ENCODE data around the gene KRT79. TPM values are rescaled to one million over a fixed set of nuclear protein-coding genes. Genes with fewer than 3 reads are reported as not detected.
A peak's percentile ranks its signal among the peaks of the same experiment; 100 is the strongest.
"Not testable (repeated sequence)": the region's sequence is repeated elsewhere in the genome, so short reads cannot be mapped to it uniquely, and the experiment has no call there.

Gene KRT79
- not detected in 2 replicates for total RNA-seq (2014; rRNA removed; shearing (Covaris generic); ENCODE audit: low replicate concordance)

GRCh38 chr12:52833922-52834726 is at the start of gene KRT79:
KRT79 (minus strand) TSS chr12:52834311; CDS start chr12:52834260, 51 bp downstream.
- Histone ChIP-seq H3K9me3 (no peaks in the 10 kb centered on the region), H3K27me3 (no peaks in the 10 kb centered on the region)
- no peak for DNase-seq

GRCh38 chr12:52880499-52880898 is 46.4 kb upstream of the KRT79 start:
- H3K27me3 ChIP-seq, H3K4me3 ChIP-seq, DNase-seq, H3K9me3 ChIP-seq, H3K36me3 ChIP-seq: not testable (repeated sequence)

More at GRCh38 chr12:52833922-52834726, at the start of gene KRT79:
- Histone ChIP-seq H3K4me3 (no peak within 1 kb of the TSS), H3K36me3 (no peaks in the 10 kb centered on the region)

- H3K4me3 ChIP-seq: no peak overlapping the region
Measured at GRCh38 chr12:52879394-52880351, 45.6 kb upstream of the KRT79 start.

GRCh38 chr12:52878507-52879393 is 44.6 kb upstream of the KRT79 start:
- H3K36me3 ChIP-seq: no peaks in the 10 kb centered on the region; the same call in 1 of the 2 replicates
- no peak for DNase-seq
- H3K27me3 ChIP-seq: no peaks in the 10 kb centered on the region
- no peak overlapping the region for H3K4me3 ChIP-seq
- no peaks in the 10 kb centered on the region for H3K9me3 ChIP-seq

More at GRCh38 chr12:52879394-52880351, 45.6 kb upstream of the KRT79 start:
- no peaks in the 10 kb centered on the region for H3K36me3 ChIP-seq
- no peaks in the 10 kb centered on the region for H3K27me3 ChIP-seq
- DNase-seq: peak; percentile 79
- no peaks in the 10 kb centered on the region for H3K9me3 ChIP-seq

DNA sequence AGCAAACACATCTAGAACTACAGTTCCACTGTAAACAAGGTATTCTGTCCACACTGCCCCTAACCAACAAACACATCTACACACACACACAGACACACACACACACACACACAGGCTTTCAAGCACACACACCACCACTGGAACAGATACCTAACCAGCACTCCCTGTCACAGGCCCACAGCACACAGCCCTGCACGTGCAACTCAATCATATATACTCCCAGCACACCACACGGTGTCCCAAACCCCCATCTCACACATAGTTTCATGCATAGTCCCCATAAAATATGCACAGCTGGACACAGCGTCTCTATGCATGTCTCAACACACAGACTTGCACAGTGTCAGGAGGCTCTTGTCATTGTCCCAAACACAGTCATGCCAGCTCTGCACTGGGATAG is 43.1 kb upstream of the KRT79 start:
- no peak overlapping the region for H3K4me3 ChIP-seq
- no peaks in the 10 kb centered on the region; the same call in 1 of the 2 replicates for H3K36me3 ChIP-seq
- DNase-seq: no peak
- H3K9me3 ChIP-seq: no peaks in the 10 kb centered on the region
- H3K27me3 ChIP-seq: no peaks in the 10 kb centered on the region

- no peaks in the 10 kb centered on the region for H3K27me3 ChIP-seq
- no peaks in the 10 kb centered on the region for H3K9me3 ChIP-seq
- H3K36me3 ChIP-seq: no peaks in the 10 kb centered on the region; the same call in 1 of the 2 replicates
- no peak overlapping the region for H3K4me3 ChIP-seq
- DNase-seq: no peak
Measured at GRCh38 chr12:52876372-52876771, 42.3 kb upstream of the KRT79 start.

- Histone ChIP-seq H3K4me3 (peak overlapping the region; percentile 16; the same call in 1 of the 2 replicates), H3K9me3 (no peaks in the 10 kb centered on the region), H3K27me3 (no peaks in the 10 kb centered on the region), H3K36me3 (no peaks in the 10 kb centered on the region; the same call in 1 of the 2 replicates)
- no peak for DNase-seq
Measured at GRCh38 chr12:52874573-52875435, 40.7 kb upstream of the KRT79 start.

GRCh38 chr12:52873832-52874572 is 39.9 kb upstream of the KRT79 start:
- DNase-seq: peak; percentile 96
- Histone ChIP-seq H3K36me3 (no peaks in the 10 kb centered on the region; the same call in 1 of the 2 replicates), H3K4me3 (peak overlapping the region; percentile 40), H3K9me3 (no peaks in the 10 kb centered on the region), H3K27me3 (no peaks in the 10 kb centered on the region)

DNA sequence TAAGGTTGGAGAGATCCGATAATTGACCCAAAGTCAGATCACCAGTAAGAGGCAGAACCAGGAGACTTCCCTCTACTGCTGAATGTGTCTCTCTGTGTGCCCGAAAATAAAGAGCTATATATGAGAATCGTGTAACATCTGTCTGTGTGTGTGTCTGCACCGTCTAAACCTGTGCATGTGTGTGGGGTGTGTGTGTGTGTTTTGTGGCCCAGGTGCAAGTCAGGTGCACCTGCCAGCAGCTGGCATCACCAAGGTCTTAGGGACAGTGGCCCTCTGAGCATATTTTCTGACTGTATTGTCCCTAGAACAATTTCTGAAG is 39.4 kb upstream of the KRT79 start:
- Histone ChIP-seq H3K27me3 (no peaks in the 10 kb centered on the region), H3K4me3 (no peak overlapping the region; the same call in 1 of the 2 replicates), H3K9me3 (no peaks in the 10 kb centered on the region), H3K36me3 (no peaks in the 10 kb centered on the region; the same call in 1 of the 2 replicates)
- DNase-seq: no peak

DNA sequence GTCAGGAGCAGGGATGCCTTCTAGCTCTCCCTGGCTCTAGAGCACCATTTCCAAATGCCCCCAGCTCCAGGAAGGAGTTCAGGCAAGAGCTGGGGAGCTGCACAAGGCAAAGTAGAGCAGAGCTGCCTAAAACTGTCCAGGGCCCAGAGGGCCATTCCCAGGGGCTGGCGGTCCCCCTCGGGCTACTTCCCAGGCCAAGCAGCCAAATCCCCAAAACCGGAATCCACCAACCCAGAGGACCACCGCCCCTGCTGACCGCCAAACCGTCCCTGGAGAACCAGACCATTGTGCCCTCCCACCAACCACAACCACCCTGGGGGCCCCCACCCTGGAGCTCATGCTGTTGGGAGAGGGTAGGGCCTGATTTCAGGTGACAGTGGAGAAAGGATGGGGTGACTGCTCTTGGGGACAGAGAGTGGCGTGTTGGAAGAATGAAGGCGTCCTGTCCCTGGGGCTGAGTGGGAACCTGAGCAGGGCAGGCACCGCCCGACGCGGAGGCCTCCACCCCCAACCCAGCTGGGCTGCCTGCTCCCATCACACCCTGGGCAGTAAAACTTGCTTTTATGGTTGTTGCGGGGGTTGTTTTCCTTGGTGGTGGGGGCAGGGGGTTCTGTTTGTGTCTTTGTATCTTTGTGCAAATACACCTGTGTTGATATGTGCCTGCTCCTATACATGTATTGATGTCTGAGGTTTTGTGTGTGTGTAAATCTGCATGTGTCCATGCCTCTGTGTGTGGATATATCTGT is 38.7 kb upstream of the KRT79 start:
- Histone ChIP-seq H3K27me3 (no peaks in the 10 kb centered on the region), H3K36me3 (no peaks in the 10 kb centered on the region; the same call in 1 of the 2 replicates), H3K4me3 (no peak overlapping the region), H3K9me3 (no peaks in the 10 kb centered on the region)
- no peak for DNase-seq

- peak; percentile 95 for DNase-seq
- no peak overlapping the region for H3K4me3 ChIP-seq
- no peaks in the 10 kb centered on the region for H3K9me3 ChIP-seq
- no peaks in the 10 kb centered on the region; the same call in 1 of the 2 replicates for H3K36me3 ChIP-seq
- H3K27me3 ChIP-seq: no peaks in the 10 kb centered on the region
Measured at GRCh38 chr12:52871291-52872039, 37.4 kb upstream of the KRT79 start.

- no peaks in the 10 kb centered on the region for H3K9me3 ChIP-seq
- DNase-seq: peak; percentile 43
- no peak overlapping the region for H3K4me3 ChIP-seq
- no peaks in the 10 kb centered on the region; the same call in 1 of the 2 replicates for H3K36me3 ChIP-seq
- H3K27me3 ChIP-seq: no peaks in the 10 kb centered on the region
Measured at GRCh38 chr12:52870361-52871290, 36.5 kb upstream of the KRT79 start.

DNA sequence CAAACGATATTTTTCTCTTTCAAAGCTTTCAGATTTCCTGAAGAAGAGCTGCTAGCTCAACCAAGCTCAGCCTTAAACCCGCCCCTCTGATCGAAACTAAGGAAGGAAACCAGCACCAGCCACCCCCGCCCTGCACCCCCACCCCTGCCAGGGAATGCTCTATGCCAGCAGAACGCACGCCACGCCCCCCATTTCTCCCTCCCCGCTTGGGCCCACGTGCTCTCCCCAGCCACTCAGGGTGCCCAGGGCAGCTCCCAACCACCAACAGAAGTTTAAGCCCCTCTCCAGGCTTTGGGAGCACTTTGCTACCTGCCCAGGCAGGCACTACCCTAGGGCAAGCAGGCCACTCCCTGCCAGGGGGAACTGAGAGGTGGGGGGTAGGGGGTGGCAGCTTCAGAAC is 33.5 kb upstream of the KRT79 start:
- DNase-seq: no peak
- Histone ChIP-seq H3K36me3 (no peaks in the 10 kb centered on the region), H3K27me3 (no peaks in the 10 kb centered on the region), H3K9me3 (no peaks in the 10 kb centered on the region), H3K4me3 (no peak overlapping the region)

All from MG63 (cell line).